ENCODE results near the gene SFI1.
"Not testable (repeated sequence)": the region's sequence is repeated elsewhere in the genome, so short reads cannot be mapped to it uniquely, and the experiment has no call there.

SFI1 gene

GRCh38 chr22:31556627-31557203 is 60.4 kb downstream of the SFI1 start:
- TF ChIP-seq POLR2A (IDR thresholded peaks at IDR 0.05; ENCODE audit: low read length), result no peak
- TF ChIP-seq GATA1 (IDR thresholded peaks at IDR 0.05; ENCODE audit: low read depth, low read length), result no peak
- peak; percentile 60 to 68 for DNase-seq

DNA sequence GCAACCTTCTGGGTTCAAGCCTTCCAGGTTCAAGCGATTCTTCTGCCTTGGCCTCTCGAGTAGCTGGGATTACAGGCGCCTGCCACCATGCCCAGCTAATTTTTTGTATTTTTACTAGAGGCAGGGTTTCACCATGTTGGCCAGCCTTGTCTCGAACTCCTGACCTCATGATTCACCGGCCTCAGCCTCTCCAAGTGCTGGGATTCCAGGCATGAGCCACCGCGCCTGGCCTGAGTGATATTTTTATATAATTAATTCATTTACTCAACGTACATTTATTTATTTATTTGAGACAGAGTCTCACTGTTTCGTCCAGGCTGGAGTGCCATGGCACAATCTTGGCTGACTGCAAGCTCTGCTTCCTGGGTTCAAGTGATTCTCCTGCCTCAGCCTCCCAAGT is 62.2 kb downstream of the SFI1 start:
- DNase-seq, result not testable (repeated sequence)

DNA sequence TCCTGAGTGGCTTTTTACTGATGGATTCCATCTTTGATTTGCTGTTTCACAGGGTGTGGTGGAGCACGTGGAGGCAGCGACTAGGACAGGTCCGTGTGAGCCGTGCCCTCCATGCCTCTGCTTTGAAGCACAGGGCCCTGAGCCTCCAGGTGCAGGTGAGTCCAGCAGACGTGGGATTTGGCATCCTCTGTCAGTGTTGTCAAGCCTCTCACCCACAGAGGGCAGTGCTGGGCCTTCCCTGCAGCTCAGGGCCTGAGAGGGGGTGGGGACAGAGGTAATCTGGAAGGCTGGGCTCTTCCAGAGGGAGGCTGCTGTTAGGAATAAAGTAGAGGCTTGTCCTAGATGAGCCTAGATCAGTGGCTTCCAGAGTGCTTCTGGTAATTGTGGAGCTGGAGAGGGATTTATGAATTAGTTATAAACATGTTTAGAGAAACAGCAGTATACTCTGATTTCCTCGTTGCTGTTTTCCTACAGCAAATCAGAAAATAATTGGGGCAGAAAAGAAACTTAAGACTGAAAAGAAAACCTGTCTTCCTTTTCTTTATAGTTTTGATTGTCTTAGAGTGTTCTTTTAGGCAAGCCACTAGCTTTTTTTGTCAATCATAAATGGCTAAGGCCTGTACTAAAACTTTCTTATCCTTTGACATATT is 65.0 kb downstream of the SFI1 start:
- peak; percentile 74 to 87 for DNase-seq
- TF ChIP-seq POLR2A (IDR thresholded peaks at IDR 0.05; ENCODE audit: low read length) (no peak), GATA1 (IDR thresholded peaks at IDR 0.05; ENCODE audit: low read depth, low read length) (no peak)

GRCh38 chr22:31561970-31562369 is 65.6 kb downstream of the SFI1 start:
- TF ChIP-seq POLR2A (IDR thresholded peaks at IDR 0.05; ENCODE audit: low read length) (no peak), GATA1 (IDR thresholded peaks at IDR 0.05; ENCODE audit: low read depth, low read length) (no peak)
- DNase-seq, result peak in 1 of 2 experiments; percentile 24

- DNase-seq, result no peak
- TF ChIP-seq GATA1 (IDR thresholded peaks at IDR 0.05; ENCODE audit: low read depth, low read length) (no peak), POLR2A (IDR thresholded peaks at IDR 0.05; ENCODE audit: low read length) (no peak)
These were observed 70.1 kb downstream of the SFI1 start for GRCh38 chr22:31566484-31566883.

DNA sequence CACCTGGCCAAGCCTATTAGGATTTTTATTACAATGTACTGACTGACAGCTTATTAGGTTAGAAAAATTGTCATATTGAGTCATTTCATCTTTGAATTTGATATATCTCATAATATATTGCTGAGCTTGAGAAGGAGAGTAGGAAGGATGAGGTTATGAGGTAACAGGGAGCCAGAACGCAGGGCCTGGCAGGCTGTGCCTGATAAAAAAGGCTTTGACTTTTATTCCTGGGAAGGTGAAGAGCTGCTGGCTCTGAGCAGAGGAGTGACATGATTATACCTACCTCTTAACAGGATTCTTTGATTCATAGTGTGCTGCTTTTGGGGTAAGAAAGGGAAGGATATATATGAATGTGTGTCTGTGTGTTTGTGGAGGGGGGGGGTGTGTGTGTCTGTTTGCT is 70.9 kb downstream of the SFI1 start:
- TF ChIP-seq GATA1 (IDR thresholded peaks at IDR 0.05; ENCODE audit: low read depth, low read length) (no peak), POLR2A (IDR thresholded peaks at IDR 0.05; ENCODE audit: low read length) (no peak)
- no peak for DNase-seq

DNA sequence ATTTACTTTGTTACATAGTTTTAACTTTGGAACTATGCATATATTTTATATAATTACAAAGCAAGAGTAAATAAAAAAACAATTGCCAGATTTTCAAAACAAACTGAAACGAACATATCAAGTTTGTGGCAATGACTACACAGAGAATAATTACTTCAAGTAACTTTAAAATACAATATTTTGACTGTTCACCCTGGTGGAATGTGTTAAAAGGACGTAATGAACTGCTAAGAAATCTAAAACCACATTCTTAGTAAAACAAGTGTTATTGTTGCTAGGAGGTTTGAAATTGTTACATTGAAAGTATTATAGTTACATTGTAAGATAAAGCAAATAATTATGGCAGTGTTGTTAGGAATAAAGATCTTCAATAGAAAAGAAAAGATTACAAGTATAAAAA is 71.4 kb downstream of the SFI1 start:
- no peak for DNase-seq
- TF ChIP-seq GATA1 (IDR thresholded peaks at IDR 0.05; ENCODE audit: low read depth, low read length) (no peak), POLR2A (IDR thresholded peaks at IDR 0.05; ENCODE audit: low read length) (no peak)

DNA sequence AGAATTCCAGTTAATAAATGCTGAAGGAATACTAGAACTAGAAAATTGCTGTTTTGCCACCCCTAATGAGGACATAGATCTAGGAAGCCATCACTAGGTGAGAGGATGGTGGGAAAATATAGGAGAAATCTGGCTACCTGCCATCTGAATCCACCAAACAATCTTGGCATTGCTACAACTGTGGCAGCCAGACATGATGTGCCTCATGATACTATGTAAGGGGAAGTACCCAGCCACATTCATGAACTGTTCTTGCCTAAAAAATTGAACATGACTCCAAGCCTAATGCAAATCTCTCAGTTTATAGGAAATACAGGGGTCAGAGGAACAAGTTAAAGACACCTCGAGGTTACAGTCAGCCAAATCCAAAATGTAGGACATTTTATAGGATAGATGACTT is 72.8 kb downstream of the SFI1 start:
- DNase-seq, result no peak
- TF ChIP-seq POLR2A (IDR thresholded peaks at IDR 0.05; ENCODE audit: low read length) (no peak), GATA1 (IDR thresholded peaks at IDR 0.05; ENCODE audit: low read depth, low read length) (no peak)

DNA sequence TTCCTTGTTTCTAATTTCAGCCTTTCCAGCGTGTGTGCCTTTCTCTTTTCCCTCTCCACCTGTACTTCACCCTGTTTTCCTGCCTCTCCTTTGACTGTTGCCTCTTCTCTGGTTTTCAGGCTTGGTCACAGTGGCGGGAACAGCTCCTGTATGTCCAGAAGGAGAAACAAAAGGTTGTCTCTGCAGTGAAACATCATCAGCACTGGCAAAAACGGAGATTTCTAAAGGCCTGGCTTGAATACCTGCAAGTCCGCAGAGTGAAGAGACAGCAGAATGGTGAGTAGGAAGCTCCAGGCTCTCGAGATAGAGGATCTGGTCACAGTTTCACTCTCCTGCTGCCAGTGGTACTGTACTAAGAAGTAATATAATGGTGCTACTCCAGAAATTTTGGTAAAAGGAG is 76.6 kb downstream of the SFI1 start:
- DNase-seq, result no peak
- no peak for TF ChIP-seq GATA1 (IDR thresholded peaks at IDR 0.05; ENCODE audit: low read depth, low read length)
- TF ChIP-seq POLR2A (IDR thresholded peaks at IDR 0.05; ENCODE audit: low read length), result no peak

DNA sequence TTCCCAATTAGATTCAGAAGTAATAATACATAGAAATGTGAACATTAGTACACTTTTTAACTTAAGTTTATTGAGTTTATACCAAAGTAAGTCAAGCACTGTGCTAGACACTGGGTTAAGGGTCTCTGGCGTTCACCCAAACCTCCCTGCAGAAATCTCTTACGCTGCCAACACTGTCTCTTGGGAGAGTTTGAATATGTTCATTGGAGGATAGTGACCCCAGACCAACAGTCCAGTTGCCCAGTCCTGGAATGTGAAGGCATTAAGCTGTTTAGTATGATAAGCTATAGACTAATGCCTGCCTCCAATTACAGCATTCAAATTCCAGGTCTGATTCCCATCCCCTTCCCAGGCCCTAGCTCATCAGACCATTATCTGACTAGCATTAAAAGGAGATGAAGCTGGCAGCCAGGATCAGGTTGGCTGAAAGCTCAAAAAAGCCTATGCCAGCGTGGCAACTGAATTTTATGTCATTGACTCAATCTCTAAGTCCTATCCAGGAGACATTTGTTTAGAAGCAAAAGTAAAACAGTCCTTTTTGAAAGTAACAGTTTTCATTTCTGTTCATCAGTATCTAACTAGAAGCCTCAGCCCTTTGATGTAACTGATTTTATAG is 77.8 kb downstream of the SFI1 start:
- no peak for DNase-seq
- TF ChIP-seq GATA1 (IDR thresholded peaks at IDR 0.05; ENCODE audit: low read depth, low read length) (no peak), POLR2A (IDR thresholded peaks at IDR 0.05; ENCODE audit: low read length) (no peak)

DNA sequence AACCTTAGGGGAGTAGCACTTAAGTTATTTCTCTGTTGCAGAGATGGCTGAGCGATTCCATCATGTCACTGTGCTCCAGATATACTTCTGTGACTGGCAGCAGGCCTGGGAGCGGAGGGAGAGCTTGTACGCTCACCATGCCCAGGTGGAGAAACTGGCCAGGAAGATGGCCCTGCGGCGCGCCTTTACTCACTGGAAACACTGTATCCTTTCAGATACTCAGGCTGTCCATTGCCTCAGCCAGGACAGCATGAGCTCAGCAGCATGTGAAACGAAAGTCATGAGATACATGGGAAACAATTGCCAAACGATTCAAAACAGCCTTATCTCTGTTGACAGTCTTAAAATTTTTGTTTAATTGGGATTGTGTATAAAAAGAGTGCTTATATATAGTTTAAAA is 78.9 kb downstream of the SFI1 start:
- DNase-seq, result peak in 1 of 2 experiments; percentile 15
- TF ChIP-seq GATA1 (IDR thresholded peaks at IDR 0.05; ENCODE audit: low read depth, low read length) (no peak), POLR2A (IDR thresholded peaks at IDR 0.05; ENCODE audit: low read length) (no peak)

DNA sequence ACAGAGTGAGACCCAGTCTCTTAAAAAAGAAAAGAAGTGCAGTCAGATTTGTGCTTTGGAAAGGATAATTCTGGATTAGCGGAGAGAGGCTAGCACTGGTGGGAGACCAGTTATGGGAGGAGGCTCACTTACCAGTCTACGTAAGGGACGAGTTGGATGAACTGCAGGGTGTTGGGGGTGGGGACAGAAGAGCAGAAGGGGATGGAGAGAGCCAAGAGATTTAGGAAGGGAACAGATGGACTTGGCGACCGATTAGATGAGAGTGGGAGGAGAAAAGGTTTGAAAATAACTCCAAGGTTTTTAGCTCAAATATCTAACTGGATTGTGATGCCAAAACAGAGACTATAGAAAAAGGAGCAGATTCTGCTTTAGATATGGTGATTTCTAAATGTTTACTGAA is 81.4 kb downstream of the SFI1 start:
- DNase-seq, result no peak
- TF ChIP-seq POLR2A (IDR thresholded peaks at IDR 0.05; ENCODE audit: low read length), result no peak
- TF ChIP-seq GATA1 (IDR thresholded peaks at IDR 0.05; ENCODE audit: low read depth, low read length), result no peak

DNA sequence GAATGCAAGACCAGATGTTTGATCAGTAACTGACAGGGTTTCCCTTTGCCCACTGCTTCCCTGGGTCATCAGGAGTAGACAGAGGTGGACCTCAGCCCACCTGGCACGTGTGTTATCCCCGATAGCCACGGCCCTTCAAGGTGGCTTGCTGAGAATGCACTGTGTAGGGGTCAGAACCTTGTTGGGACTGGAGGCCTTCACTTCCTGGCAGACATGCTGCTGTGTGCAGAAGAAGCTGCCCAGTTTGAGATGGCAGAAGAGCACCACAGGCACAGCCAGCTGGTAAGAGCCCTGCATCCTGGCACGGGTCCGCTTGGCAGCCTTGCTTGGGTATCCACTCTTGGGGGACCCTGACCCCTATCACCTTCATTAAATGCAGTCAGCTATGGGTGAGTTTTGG is 81.8 kb downstream of the SFI1 start:
- DNase-seq, result no peak
- TF ChIP-seq POLR2A (IDR thresholded peaks at IDR 0.05; ENCODE audit: low read length) (no peak), GATA1 (IDR thresholded peaks at IDR 0.05; ENCODE audit: low read depth, low read length) (no peak)

GRCh38 chr22:31579835-31580242 is 83.5 kb downstream of the SFI1 start:
- no peak for TF ChIP-seq POLR2A (IDR thresholded peaks at IDR 0.05; ENCODE audit: low read length)
- TF ChIP-seq GATA1 (IDR thresholded peaks at IDR 0.05; ENCODE audit: low read depth, low read length), result no peak
- DNase-seq, result no peak

DNA sequence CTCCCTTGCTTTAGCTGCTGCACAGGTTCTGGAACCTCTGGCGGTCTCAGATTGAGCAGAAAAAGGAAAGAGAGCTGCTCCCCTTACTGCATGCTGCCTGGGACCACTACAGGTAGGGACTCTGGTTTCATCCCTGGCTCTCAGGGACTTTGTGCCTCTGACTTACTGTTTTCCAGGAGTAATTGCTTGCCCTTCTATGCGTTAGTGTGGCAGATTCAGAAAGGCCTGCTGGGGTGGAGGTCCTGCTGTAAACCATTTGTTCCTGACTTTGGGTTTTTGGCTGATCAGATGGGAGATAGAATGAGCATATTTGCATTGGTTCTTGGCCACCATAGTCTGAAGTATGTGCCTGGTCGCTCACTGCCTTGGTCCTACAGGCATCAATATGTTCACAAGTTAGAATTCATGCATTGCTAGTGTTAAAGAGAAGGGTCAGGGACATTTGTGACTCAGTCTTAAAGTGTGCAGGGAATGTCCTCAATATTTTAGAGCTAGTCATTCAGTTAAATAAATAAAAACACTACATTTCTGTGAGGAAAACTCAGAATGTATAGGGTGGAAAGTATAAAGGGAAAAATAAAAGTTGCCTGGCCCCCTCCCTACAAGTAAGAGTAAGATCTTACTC is 87.6 kb downstream of the SFI1 start:
- TF ChIP-seq POLR2A (IDR thresholded peaks at IDR 0.05; ENCODE audit: low read length) (no peak), GATA1 (IDR thresholded peaks at IDR 0.05; ENCODE audit: low read depth, low read length) (no peak)
- DNase-seq, result no peak
